Peyer's patch (tissue), 4 donors: ENCODE measurements around the gene SLC8A2. TPM values are rescaled to one million over a fixed set of nuclear protein-coding genes. Genes with fewer than 3 reads are reported as not detected.

Source experiments
- DNase-seq, 3 donors: peaks; one replicate each; pipeline ENCODE4 v3.0.0-alpha.2; 2017 to 2019
- H3K27ac ChIP-seq, 4 donors: fragments of 200-600 bp; sonication (generic); one replicate each; pipeline ENCODE4 v1.5.1; 2016 to 2019
- H3K27me3 ChIP-seq, 2 donors: fragments of 200-600 bp; sonication (generic); one replicate each; pipeline ENCODE4 v1.5.1; 2019
- H3K36me3 ChIP-seq, 3 donors: fragments of 200-600 bp; sonication (generic); one replicate each; pipeline ENCODE4 v1.5.1; 2016 to 2019
- H3K4me1 ChIP-seq, 4 donors: fragments of 200-600 bp; sonication (generic); one replicate each; pipeline ENCODE4 v1.5.1; 2016 to 2019
- H3K4me3 ChIP-seq, 4 donors: fragments of 200-600 bp; sonication (generic); 1 replicate in 3 of 4; 2 replicates in 1 of 4; pipeline ENCODE4 v1.5.1; 2016 to 2019; ENCODE audit warnings: mild to moderate bottlenecking in 1 of 4
- H3K9me3 ChIP-seq, 4 donors: fragments of 200-600 bp; sonication (generic); one replicate each; pipeline ENCODE4 v1.5.1; 2016 to 2019; ENCODE audit warnings: mild to moderate bottlenecking in 1 of 4
- POLR2A ChIP-seq, 2 donors: fragments of 450-650 bp; IDR thresholded peaks; one replicate each; pipeline ENCODE4 v1.5.1; 2017; ENCODE audit warnings: antibody characterized with exemption in 2 of 2, mild to moderate bottlenecking in 2 of 2, moderate library complexity in 2 of 2
- total RNA-seq, 4 donors: library from RNA; depleted of rRNA; stranded (reverse); fragments of >200 nt; gene quantifications; one replicate each; pipeline ENCODE4 v1.1.0, GENCODE V29; 2016
- TF ChIP-seq, protein P1 (sequence below), 6 experiments: fragments of 450-650 bp in 4 of 6; fragments of 200-600 bp in 2 of 6; sonication (generic) in 1 of 6; IDR thresholded peaks; one replicate each; pipeline ENCODE4 v1.5.1; 2017 to 2019; ENCODE audit warnings: antibody characterized with exemption in 6 of 6, mild to moderate bottlenecking in 3 of 6, moderate library complexity in 1 of 6

SLC8A2 gene
- total RNA-seq, 4 donors from 2014 or later, result 0.53 to 0.85 TPM; not detected in 2

DNA sequence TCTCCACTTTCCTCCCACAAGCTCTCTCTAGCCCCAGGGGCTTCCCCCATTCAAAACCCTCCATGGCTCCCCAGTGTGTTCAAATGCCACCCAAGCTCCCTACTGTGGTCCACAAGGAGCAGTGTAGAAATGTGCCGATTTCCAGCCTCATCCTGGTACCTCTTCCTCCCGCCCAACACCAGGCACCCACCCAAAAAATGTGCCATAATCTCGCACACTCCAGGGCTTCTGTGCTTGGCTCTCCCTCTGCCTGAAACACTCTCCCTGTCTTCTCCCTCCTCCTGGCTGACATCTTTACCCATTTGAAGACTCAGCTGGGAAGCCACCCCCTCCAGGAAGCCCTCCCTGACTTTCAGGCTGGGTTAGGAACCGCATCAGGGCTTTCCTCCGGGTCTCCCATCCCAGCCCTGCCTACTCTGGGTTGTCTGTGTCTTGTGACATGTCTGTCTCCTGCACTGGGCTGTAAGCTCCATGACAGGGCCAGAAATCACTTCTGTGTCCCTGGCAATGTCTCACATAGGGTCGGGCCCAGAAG, 35.7 kb downstream of the SLC8A2 start:
- Histone ChIP-seq H3K36me3 (no peaks in the 10 kb centered on the region), H3K4me1 (no peaks in the 10 kb centered on the region), H3K27me3 (no peaks in the 10 kb centered on the region), H3K27ac (no peak overlapping the region), H3K9me3 (no peaks in the 10 kb centered on the region), H3K4me3 (no peak overlapping the region)
- DNase-seq, result no peak
- TF ChIP-seq POLR2A (IDR thresholded peaks at IDR 0.05), result no peak
- TF ChIP-seq, protein P1, sequence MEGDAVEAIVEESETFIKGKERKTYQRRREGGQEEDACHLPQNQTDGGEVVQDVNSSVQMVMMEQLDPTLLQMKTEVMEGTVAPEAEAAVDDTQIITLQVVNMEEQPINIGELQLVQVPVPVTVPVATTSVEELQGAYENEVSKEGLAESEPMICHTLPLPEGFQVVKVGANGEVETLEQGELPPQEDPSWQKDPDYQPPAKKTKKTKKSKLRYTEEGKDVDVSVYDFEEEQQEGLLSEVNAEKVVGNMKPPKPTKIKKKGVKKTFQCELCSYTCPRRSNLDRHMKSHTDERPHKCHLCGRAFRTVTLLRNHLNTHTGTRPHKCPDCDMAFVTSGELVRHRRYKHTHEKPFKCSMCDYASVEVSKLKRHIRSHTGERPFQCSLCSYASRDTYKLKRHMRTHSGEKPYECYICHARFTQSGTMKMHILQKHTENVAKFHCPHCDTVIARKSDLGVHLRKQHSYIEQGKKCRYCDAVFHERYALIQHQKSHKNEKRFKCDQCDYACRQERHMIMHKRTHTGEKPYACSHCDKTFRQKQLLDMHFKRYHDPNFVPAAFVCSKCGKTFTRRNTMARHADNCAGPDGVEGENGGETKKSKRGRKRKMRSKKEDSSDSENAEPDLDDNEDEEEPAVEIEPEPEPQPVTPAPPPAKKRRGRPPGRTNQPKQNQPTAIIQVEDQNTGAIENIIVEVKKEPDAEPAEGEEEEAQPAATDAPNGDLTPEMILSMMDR (IDR thresholded peaks at IDR 0.05), result no peak

GRCh38 chr19:47435196-47435595, 36.5 kb downstream of the SLC8A2 start:
- H3K27me3 ChIP-seq, result no peaks in the 10 kb centered on the region
- DNase-seq, result no peak
- no peak for TF ChIP-seq POLR2A (IDR thresholded peaks at IDR 0.05)
- TF ChIP-seq, protein P1 (IDR thresholded peaks at IDR 0.05), result no peak
- H3K27ac ChIP-seq, result no peak overlapping the region
- H3K9me3 ChIP-seq, result no peaks in the 10 kb centered on the region
- H3K36me3 ChIP-seq, result no peaks in the 10 kb centered on the region
- no peak overlapping the region for H3K4me3 ChIP-seq
- peaks cover 0 to 4% (median 1%) of the 10 kb centered on the region in 4 donors for H3K4me1 ChIP-seq

GRCh38 chr19:47434088-47434487, 37.6 kb downstream of the SLC8A2 start:
- H3K27me3 ChIP-seq, result peaks cover 0 to 6% of the 10 kb centered on the region in 2 donors
- H3K36me3 ChIP-seq, result no peaks in the 10 kb centered on the region
- no peaks in the 10 kb centered on the region for H3K9me3 ChIP-seq
- DNase-seq, result no peak
- TF ChIP-seq POLR2A (IDR thresholded peaks at IDR 0.05), result no peak
- TF ChIP-seq, protein P1 (IDR thresholded peaks at IDR 0.05), result no peak
- H3K4me1 ChIP-seq, result peaks cover 0 to 14% (median 4%) of the 10 kb centered on the region in 4 donors
- no peak overlapping the region for H3K4me3 ChIP-seq
- no peak overlapping the region for H3K27ac ChIP-seq

DNA sequence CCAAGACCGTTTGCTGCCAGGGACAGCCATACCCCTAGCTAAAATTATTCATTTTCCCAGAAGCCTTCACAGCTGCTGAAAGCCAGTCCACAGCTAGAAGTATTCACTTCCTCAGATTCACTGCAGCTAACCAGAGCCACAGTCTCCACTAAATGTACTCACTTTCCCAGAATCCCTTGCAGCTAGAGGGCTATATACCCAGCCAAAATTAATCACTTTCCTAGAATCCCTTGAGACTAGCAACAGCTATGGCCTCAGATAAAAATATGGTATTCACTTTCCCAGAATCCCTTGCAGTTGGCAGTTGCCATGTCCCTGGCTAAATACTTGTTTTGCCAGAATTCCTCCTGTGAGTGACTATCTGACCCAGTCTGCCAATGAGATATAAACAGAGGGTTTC, 38.6 kb downstream of the SLC8A2 start:
- H3K27me3 ChIP-seq, result peaks cover 0 to 8% of the 10 kb centered on the region in 2 donors
- H3K4me1 ChIP-seq, result peaks cover 0 to 24% (median 4%) of the 10 kb centered on the region in 4 donors
- H3K9me3 ChIP-seq, result no peaks in the 10 kb centered on the region
- H3K36me3 ChIP-seq, result no peaks in the 10 kb centered on the region
- H3K27ac ChIP-seq, result no peak overlapping the region
- DNase-seq, result no peak
- no peak for TF ChIP-seq POLR2A (IDR thresholded peaks at IDR 0.05)
- TF ChIP-seq, protein P1 (IDR thresholded peaks at IDR 0.05), result no peak
- H3K4me3 ChIP-seq, result no peak overlapping the region

- Histone ChIP-seq H3K9me3 (no peaks in the 10 kb centered on the region), H3K4me1 (peaks cover 0 to 29% (median 5%) of the 10 kb centered on the region in 4 donors), H3K4me3 (no peak overlapping the region), H3K27me3 (peaks cover 0 to 8% of the 10 kb centered on the region in 2 donors), H3K27ac (no peak overlapping the region), H3K36me3 (no peaks in the 10 kb centered on the region)
- no peak for DNase-seq
- TF ChIP-seq, protein P1 (IDR thresholded peaks at IDR 0.05), result no peak
- TF ChIP-seq POLR2A (IDR thresholded peaks at IDR 0.05), result no peak
These were observed 39.2 kb downstream of the SLC8A2 start for GRCh38 chr19:47432499-47432898.
